ENCODE measurements around the gene DGKI. TPM values are rescaled to one million over a fixed set of nuclear protein-coding genes. Genes with fewer than 3 reads are reported as not detected.

DGKI gene
- total and polyA plus RNA-seq, 2 of the 4 experiments (the other 2 are of a cell fraction), result 3.9 to 15.8 TPM

- H2BK15ac ChIP-seq (ENCODE audit: low read depth, low read length), result no peak overlapping the region
- POLR2A ChIA-PET (ENCODE audit: unreplicated experiment), result no interaction called here
- H2AK5ac ChIP-seq (ENCODE audit: low read depth, low read length), result no peak overlapping the region
- H3K4me1 ChIP-seq (ENCODE audit: control insufficient read depth, insufficient read depth, low read length), result no peaks in the 10 kb centered on the region
- no peaks in the 10 kb centered on the region for H3K9me1 ChIP-seq (ENCODE audit: insufficient read depth, low read length)
- peaks cover 3% of the 10 kb centered on the region; the same call in 1 of the 2 replicates for H3K9me3 ChIP-seq (ENCODE audit: control insufficient read depth, insufficient read depth, low read length)
- no peaks in the 10 kb centered on the region for H3K36me3 ChIP-seq (ENCODE audit: control insufficient read depth, insufficient read depth, low read length)
- no peak overlapping the region for H3K27ac ChIP-seq (ENCODE audit: insufficient read depth, low read length)
- DNase-seq (no peak), ATAC-seq (ENCODE audit: low read depth) (no peak)
- no TSS peak for BruUV-seq (replicated peaks)
- no peak overlapping the region for H4K91ac ChIP-seq (ENCODE audit: insufficient read depth, low read depth, low read length)
- H3K4me2 ChIP-seq (ENCODE audit: low read depth, low read length), result no peak overlapping the region
- dilution Hi-C loops (cut with HindIII; ENCODE audit: low sequenced_read_pairs, unreplicated experiment), result no loop called here
- H3K4ac ChIP-seq (ENCODE audit: low read depth, low read length), result no peak overlapping the region
- CTCF ChIA-PET, result interaction anchor here (0.8 to 1.0 kb wide), 2 partner anchors 8 to 32 kb away, joined by 3 read pairs; no protein-coding TSS in a partner anchor
- no peak overlapping the region for H3K9ac ChIP-seq (ENCODE audit: low read depth, low read length)
- H3K79me1 ChIP-seq (ENCODE audit: low read depth in 1 of 2, low read length in 2 of 2), result no peaks in the 10 kb centered on the region
- in situ Hi-C loops (cut with MboI; ENCODE audit: low sequenced_read_pairs), result no loop called here
- H4K5ac ChIP-seq (ENCODE audit: low read depth, low read length), result no peak overlapping the region
- no peak overlapping the region for H3K56ac ChIP-seq (ENCODE audit: extremely low read depth, insufficient read depth, low read length)
- no peak overlapping the region for H4K8ac ChIP-seq (ENCODE audit: low read depth in 2 of 2, low read length in 2 of 2)
- intact Hi-C loops (cut with micrococcal nuclease), result no loop called here
- H2AFZ ChIP-seq (replicated peaks; ENCODE audit: low read length, poor library complexity), result no peak overlapping the region
- no peaks in the 10 kb centered on the region for H4K20me1 ChIP-seq (ENCODE audit: insufficient read depth, low read length)
- no peak overlapping the region for H2BK20ac ChIP-seq (ENCODE audit: low read depth, low read length)
- no peak overlapping the region for H3K18ac ChIP-seq (ENCODE audit: low read depth, low read length)
- H2BK120ac ChIP-seq (ENCODE audit: low read depth, low read length), result no peak overlapping the region
- no peak overlapping the region for H3K23ac ChIP-seq (ENCODE audit: low read depth, low read length)
- H3K4me3 ChIP-seq (ENCODE audit: insufficient read depth, low read depth, low read length), result no peak overlapping the region
- H3K14ac ChIP-seq (replicated peaks; ENCODE audit: low read depth, low read length), result no peak overlapping the region
- H2BK5ac ChIP-seq (ENCODE audit: low read depth, low read length, poor library complexity, severe bottlenecking), result no peak overlapping the region
- no peak overlapping the region for H2AK9ac ChIP-seq (replicated peaks; ENCODE audit: low read depth, low read length, poor library complexity)
- TF ChIP-seq CEBPB (IDR thresholded peaks at IDR 0.05; ENCODE audit: low read depth, low read length), result peak; percentile 74
- TF ChIP-seq MAFK (IDR thresholded peaks at IDR 0.05; ENCODE audit: low read depth, low read length), result no peak
- no peaks in the 10 kb centered on the region for H3K27me3 ChIP-seq (ENCODE audit: control insufficient read depth, insufficient read depth, low read length)
- WGBS, 2 experiments (ENCODE audit: extremely low coverage in 2 of 2, insufficient read length in 1 of 2), result no CpG with 5 or more reads among the region's 2 CpGs
Measured at GRCh38 chr7:137489880-137490279, 356.9 kb downstream of the DGKI start.
